Stimulated activated CD4-positive, alpha-beta T cell treated with anti-CD3 and anti-CD28 coated beads, Interleukin-12 subunit alpha, Interleukin-12 subunit beta, amount 100 ng/mL, for 4 hours (primary cell): Measurements from ENCODE around the gene TDRD1.

Source experiments
- DNase-seq: peaks from one replicate; pipeline ENCODE4 v3.0.0-alpha.2; 2020

The TDRD1 gene

DNA sequence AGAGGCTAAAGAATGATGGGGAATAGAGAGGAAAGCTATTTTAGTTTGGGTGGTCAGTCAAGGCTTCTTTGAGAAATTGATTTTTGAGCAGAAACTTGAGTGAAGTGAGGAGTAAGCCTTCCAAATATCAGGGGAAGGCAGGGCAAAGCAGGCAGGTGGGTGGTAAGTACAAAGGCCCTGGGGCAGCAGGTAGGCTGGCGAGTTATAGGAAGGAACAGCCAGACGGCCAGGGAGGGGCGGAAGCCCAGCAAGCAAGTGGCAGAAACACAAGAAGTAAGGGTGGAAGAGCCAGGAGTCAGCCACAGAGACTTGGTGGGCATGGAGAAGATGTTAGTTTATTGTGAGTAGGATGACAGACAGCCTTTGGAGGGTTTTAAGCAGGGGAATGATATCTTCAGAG, 94.8 kb downstream of the TDRD1 start:
- DNase-seq = no peak

DNA sequence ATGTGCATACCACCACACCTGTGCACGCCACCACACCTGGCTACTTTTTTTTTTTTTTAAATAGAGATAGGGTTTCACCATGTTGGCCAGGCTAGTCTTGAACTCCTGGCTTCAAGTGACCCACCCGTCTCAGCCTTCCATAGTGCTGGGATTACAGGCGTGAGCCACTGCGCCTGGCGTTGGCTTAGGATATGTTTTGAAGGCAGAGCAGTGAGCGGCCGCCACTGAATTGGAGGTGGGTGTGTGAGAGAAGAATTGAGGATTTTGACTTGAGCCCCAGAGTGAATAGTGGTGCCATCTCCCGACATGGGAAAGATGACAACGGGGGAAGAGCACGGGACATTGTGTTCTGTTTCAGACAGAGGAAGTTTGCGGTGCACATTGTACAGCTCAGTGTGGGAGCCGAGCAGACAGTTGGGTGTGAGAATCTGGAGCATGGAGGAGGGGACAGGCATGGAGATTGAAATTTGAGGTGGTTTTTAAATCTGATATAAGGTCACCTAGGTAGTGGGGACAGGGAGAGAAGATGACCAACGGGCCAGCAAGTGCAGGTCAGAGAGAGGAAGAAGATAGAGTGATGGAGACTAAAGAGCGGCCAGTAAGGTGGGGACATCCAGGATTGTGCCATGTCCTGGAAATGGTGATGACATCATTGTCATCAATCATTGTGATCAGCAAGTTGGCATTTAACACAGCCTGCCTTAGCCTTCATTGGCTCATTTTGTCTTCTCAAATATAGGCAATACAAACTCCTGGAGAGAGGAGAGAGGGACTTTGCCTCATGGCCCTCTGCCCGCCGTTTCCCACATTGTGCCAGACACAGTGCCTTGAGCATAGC, 95.7 kb downstream of the TDRD1 start:
- no peak for DNase-seq

DNA sequence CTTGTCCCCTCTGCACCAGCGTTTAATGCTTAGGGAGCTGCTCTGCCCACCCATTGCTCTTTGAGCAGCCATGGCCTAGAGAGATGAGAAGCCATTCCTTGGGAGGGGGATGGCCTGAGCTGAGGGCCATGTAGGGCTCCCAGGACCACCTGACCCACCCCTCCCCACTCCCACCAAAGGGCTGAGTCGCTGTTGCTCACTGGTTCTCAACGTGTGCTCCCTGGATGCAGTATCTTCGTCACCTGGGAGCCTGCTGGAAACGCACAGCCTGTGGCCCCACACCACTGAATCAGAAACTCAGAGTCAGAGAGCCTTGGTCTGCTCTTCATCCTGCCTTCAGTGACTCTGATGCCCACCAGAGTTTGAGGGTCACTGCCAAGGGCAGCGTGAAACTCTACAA, 96.9 kb downstream of the TDRD1 start:
- DNase-seq = no peak

DNA sequence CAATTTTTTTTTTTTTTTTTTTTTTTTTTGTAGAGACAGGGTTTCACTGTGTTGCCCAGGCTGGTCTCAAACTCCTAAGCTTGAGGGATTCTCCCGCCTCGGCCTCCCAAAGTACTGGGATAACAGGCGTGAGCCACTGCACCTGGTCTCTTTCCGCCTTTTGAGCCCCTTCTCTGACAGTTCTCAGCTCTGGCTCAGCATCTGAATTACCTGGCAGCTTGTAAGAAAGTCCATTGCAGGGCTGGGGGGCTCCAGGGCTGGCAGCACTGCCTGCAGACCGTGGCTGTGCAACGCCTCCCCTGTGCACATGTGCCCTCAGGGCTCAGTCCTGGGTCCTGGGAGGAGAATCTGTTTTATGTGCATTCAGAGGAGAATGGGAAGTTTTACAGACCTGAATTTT, 97.5 kb downstream of the TDRD1 start:
- DNase-seq = no peak

DNA sequence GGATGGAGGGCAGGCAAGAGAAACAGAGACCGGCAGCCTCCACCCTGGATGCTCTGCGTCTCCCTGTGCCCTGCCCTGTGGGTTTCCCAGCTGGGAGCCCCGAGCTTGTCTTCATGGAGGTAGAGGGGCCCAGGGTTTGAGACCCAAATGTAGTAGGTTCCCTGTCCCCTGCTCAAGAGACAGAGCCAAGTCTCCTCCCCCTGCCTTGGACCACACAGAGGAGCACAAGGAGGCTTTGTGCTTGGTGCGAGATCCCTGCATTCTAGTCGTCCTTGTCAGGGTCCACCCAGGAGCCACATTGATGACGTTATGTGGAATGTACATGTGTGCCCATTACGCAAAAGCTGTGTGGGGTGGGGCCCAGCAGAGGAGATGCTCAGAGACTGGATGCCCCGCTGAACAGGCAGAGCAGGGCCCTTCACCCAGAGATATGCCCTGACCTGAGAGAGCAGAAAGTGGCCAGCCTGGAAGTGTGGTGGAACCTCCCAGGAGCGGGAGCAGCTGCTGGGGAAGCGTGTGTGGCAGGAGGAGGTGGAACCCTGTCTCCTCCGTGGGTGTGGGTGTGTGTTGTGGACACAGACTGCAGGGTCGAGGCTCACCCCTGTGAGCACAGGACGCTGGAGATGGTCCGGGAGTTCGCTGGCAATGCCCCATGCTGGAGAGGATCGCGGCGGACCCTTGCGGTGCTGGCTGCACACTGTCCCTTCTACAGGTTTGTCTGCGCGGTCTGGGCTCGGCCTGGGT, 99.2 kb downstream of the TDRD1 start:
- DNase-seq = no peak

DNA sequence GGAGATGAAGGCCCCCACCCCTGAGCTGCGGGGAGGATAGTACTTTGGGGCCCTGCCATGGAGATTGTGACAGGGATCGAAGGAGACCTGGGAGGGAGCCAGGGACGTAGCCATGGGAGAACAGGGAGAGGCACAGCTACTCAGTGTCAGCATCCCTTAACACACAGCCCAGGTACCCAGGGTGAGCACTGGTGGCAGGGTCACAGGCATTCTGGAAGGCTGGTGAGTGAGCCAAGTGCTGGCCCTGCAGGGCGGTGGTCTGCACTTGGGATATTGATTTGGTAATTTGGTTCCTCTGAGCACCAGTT, 99.7 kb downstream of the TDRD1 start:
- no peak for DNase-seq

DNA sequence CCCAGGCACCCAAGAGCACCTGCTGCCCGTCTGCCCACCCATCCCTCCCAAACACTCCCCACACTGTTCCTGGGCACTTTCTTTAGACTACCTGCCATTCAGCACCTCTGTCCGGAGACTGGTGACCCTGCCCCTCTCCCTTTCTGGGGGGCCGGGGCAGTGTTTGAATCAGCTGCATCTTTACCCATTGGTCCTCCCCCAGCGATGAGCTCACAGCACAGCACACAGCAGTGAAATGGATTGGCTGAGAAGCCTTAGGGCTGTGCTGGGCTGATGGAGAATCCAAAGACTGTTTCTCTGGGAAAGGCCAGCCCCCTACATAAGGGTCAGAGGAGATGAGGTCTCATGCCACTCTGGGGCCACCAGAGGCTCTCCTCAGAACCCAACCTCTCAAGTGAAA, 100.1 kb downstream of the TDRD1 start:
- no peak for DNase-seq

DNA sequence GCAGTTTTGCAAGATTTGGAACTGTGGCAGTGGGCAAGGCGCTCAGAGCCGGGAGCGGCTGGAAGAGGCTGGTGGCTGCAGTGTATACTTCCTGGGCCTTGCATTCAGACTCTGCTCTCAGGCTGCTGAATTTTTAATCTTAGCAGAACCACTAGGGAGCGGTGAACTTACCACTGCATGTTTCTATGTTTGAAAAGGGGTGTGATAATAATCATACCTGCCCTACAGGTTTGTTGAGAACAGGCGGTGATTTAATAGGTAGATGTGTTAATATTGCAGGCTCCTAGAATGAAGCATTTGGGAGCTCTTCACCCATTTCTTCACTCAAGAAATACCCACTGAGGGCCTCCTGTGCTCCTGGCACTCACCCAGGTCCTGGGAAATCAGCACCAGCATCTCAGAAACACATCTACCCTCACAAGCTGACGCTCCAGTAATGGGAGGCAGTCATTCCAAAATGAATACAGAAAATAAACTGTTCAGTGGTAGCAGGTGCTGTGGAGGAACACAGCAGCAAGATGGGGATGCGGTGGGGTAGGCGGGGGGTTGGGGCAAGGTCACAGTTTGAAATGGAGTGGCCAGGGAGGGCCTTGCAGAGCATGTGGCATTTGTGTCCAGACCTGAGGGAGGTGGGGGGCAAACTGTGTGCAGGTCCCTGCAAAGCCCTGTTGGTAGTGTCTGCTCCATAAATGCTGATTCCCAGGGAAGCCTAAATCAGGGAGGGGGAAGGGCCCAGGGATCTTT, 100.9 kb downstream of the TDRD1 start:
- DNase-seq = no peak

DNA sequence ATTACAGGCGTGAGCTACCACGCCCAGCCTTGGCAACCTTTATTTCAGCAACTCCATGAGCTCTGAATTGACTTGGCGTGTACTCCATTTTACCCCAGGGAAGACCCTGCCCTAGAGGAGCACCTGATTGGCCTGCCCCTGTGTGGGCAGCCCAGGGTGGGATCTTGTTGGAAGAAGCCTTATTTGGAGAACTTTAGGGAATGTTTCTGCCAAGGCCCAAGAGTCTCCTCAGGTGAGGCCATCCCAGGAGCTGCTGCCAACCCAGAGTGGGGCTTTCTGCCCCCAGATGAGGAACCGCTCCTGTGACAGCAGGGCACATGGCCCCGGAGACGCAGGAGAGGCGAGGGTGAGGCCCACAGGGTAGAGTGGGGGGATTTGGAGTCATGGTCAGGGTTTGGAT, 101.9 kb downstream of the TDRD1 start:
- no peak for DNase-seq

DNA sequence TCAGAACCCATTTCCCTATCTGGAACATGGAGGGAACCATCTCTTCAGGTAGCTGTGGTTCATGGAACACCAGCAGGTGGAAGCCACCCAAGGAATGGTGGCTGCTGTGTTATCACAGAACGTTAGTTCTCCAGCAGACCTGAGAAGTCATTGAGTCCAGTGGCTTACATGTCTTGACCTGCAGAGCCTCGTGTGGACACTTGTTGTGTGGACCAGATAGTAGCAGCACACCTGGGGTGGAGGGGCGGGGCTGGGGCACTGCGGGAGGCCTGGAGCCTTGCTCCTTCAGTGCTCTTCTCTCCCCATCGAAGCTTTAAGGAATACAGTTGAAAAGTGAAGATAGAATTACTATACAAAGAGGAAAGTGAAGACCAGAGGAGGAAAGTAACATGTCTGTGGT, 102.3 kb downstream of the TDRD1 start:
- DNase-seq = no peak
